ENCODE data around the gene CLSTN1. TPM values are rescaled to one million over a fixed set of nuclear protein-coding genes. Genes with fewer than 3 reads are reported as not detected.

CLSTN1 gene
- total RNA-seq: 72.3 TPM
- long read RNA-seq, full-length matches to known transcripts: 17 of 113 reads
- long read RNA-seq, partial matches to known transcripts: 58 of 113 reads
- long read RNA-seq, other reads (novel, unspliced or antisense): 38 of 113 reads

- peak; percentile 84 to 90 for ATAC-seq
- TF ChIP-seq CTCF (IDR thresholded peaks at IDR 0.05): no peak
- peaks cover 32% of the 10 kb centered on the region for H3K4me1 ChIP-seq
- H3K4me3 ChIP-seq: peak within 1 kb of the TSS; percentile 93
- intact Hi-C loops (cut with DNase I): no loop called here
- H3K27me3 ChIP-seq (ENCODE audit: low read depth): no peaks in the 10 kb centered on the region
- H3K9me3 ChIP-seq: no peaks in the 10 kb centered on the region
- H3K27ac ChIP-seq: peak within 1 kb of the TSS; percentile 79
- H3K36me3 ChIP-seq: no peaks in the 10 kb centered on the region
- peak; percentile 92 for DNase-seq
These were observed at the start of gene CLSTN1 for GRCh38 chr1:9823943-9824701. Gene CLSTN1, minus strand, starts transcription at chr1:9823965. Its CDS starts 232 bp downstream, at chr1:9823733.

GRCh38 chr1:9873385-9873784, 49.6 kb upstream of the CLSTN1 start:
- TF ChIP-seq CTCF (IDR thresholded peaks at IDR 0.05): no peak
- Histone ChIP-seq H3K9me3 (no peaks in the 10 kb centered on the region), H3K27me3 (ENCODE audit: low read depth) (no peaks in the 10 kb centered on the region), H3K36me3 (peaks cover 34% of the 10 kb centered on the region), H3K4me3 (no peak overlapping the region), H3K27ac (no peak overlapping the region), H3K4me1 (peaks cover 12% of the 10 kb centered on the region)
- DNase-seq: no peak
- no peak for ATAC-seq
- intact Hi-C loops (cut with DNase I): no loop called here

- Histone ChIP-seq H3K36me3 (peaks cover 41% of the 10 kb centered on the region), H3K27ac (no peak overlapping the region), H3K9me3 (no peaks in the 10 kb centered on the region), H3K4me3 (no peak overlapping the region), H3K27me3 (ENCODE audit: low read depth) (no peaks in the 10 kb centered on the region), H3K4me1 (peaks cover 12% of the 10 kb centered on the region)
- ATAC-seq (no peak), DNase-seq (no peak)
- intact Hi-C loops (cut with DNase I): no loop called here
- TF ChIP-seq CTCF (IDR thresholded peaks at IDR 0.05): no peak
These were observed 48.8 kb upstream of the CLSTN1 start for GRCh38 chr1:9872430-9873165.

- ATAC-seq (no peak), DNase-seq (no peak)
- Histone ChIP-seq H3K36me3 (peaks cover 46% of the 10 kb centered on the region), H3K4me3 (no peak overlapping the region), H3K27ac (no peak overlapping the region), H3K27me3 (ENCODE audit: low read depth) (no peaks in the 10 kb centered on the region), H3K4me1 (peaks cover 12% of the 10 kb centered on the region), H3K9me3 (no peaks in the 10 kb centered on the region)
- intact Hi-C loops (cut with DNase I): no loop called here
- no peak for TF ChIP-seq CTCF (IDR thresholded peaks at IDR 0.05)
These were observed 48.1 kb upstream of the CLSTN1 start for GRCh38 chr1:9871707-9872425.

GRCh38 chr1:9871021-9871420, 47.3 kb upstream of the CLSTN1 start:
- ATAC-seq (no peak), DNase-seq (no peak)
- no peaks in the 10 kb centered on the region for H3K27me3 ChIP-seq (ENCODE audit: low read depth)
- H3K4me1 ChIP-seq: peaks cover 12% of the 10 kb centered on the region
- H3K4me3 ChIP-seq: no peak overlapping the region
- H3K27ac ChIP-seq: no peak overlapping the region
- H3K36me3 ChIP-seq: peaks cover 55% of the 10 kb centered on the region
- no peaks in the 10 kb centered on the region for H3K9me3 ChIP-seq
- no peak for TF ChIP-seq CTCF (IDR thresholded peaks at IDR 0.05)
- intact Hi-C loops (cut with DNase I): no loop called here

Measured in lower lobe of right lung (tissue), 2 donors.